Measurements from ENCODE around the gene CDK4.
"Not testable (repeated sequence)": the region's sequence is repeated elsewhere in the genome, so short reads cannot be mapped to it uniquely, and the experiment has no call there.

The CDK4 gene

DNA sequence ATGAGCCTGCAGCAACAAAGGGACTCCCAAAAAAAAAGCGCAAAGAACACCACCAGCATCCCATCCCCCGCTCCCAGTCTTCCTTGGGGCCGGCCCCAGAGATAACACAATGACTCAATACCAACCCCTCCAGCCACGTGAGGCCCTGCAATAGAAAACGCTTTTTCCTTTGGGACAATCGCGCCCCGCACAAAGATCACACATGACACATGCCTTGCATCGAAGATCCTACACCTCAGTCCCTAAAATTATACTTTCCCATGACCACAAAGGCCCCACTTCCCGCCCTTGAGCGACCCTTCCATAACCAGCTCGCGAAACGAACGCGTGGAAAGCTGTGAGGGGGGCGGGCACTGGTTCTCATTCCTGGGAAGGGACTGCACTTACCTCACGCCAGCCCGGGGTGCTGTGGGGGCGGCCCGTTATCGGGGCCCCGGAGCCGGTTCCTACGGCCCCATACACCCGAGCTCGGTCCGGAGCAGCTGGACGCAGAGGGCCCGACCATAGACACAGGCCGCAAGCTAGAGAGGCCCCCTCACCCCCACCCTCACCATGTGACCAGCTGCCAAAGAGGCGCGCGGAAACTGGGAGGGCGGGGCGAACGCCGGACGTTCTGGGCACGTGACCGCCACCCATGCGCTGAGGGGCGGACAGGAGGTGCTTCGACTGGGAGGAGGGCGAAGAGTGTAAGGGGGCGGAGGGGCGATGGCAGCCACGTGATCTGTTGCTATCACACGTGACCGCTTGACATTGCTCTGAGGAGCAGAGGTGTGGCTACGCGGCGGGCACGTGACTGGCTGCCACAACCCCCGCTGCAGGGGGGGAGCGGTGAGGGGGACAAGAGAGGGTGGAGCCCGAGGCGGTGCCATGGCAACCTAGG lies at the start of gene CDK4:
Gene CDK4, minus strand, starts transcription at position 523 of the 880 bp plus-strand sequence. CDS start 593 bp downstream, outside the sequence.
- DNase-seq (ENCODE audit: low read depth, low spot score) = peak; percentile 99

GRCh38 chr12:57800965-57801364 lies 48.9 kb upstream of the CDK4 start:
- no peak for DNase-seq (ENCODE audit: low read depth, low spot score)

- DNase-seq (ENCODE audit: low read depth, low spot score) = no peak
Observed at GRCh38 chr12:57797933-57798332, 45.8 kb upstream of the CDK4 start.

DNA sequence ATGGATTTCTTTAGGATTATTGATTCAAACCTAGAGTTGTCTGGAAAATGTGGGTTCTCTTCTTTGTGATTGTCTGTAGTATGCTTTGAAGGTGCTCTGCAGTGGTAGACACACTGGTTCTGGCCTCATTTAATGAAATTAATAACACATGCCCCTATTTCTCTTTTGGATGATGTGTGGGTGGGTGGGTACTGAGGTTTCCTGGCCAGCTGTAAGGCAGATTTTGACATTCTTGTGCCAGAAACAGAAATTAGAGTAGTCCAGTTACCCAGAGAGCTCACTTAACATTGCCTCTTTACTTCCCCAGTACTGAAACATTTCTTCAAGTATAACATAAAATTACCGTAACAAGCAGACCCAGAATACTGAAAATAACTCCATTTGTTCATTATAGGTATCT lies 44.9 kb upstream of the CDK4 start:
- DNase-seq (ENCODE audit: low read depth, low spot score) = no peak

- no peak for DNase-seq (ENCODE audit: low read depth, low spot score)
Observed at GRCh38 chr12:57795354-57795753, 43.2 kb upstream of the CDK4 start.

GRCh38 chr12:57793920-57794319 lies 41.8 kb upstream of the CDK4 start:
- DNase-seq (ENCODE audit: low read depth, low spot score) = no peak

DNA sequence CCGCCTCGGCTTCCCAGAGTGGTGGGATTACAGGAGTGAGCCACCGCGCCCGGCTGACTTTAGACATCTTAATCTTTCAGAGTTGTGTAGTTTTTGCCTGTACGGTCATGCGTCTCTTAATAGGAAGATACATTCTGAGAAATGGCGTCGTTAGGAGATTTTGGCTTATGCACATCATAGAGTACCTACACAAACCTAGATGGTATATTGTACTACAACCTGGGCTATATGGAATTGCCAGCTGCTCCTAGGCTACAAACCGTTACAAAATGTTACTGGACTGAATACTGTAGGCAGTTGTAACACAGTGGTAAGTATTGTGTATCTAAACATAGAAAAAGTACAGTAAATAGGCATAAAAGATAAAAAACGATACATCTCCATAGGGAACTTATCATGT lies 31.8 kb upstream of the CDK4 start:
- DNase-seq (ENCODE audit: low read depth, low spot score) = no peak

GRCh38 chr12:57783466-57783801 lies 31.3 kb upstream of the CDK4 start:
- DNase-seq (ENCODE audit: low read depth, low spot score) = no peak

GRCh38 chr12:57782608-57783465 lies 30.7 kb upstream of the CDK4 start, which contains the start of gene TSFM:
TSFM (plus strand) TSS chr12:57782787; CDS start chr12:57782802, 15 bp downstream.
- peak; percentile 76 for DNase-seq (ENCODE audit: low read depth, low spot score)

GRCh38 chr12:57782243-57782607 lies 30.1 kb upstream of the CDK4 start:
- DNase-seq (ENCODE audit: low read depth, low spot score) = no peak

DNA sequence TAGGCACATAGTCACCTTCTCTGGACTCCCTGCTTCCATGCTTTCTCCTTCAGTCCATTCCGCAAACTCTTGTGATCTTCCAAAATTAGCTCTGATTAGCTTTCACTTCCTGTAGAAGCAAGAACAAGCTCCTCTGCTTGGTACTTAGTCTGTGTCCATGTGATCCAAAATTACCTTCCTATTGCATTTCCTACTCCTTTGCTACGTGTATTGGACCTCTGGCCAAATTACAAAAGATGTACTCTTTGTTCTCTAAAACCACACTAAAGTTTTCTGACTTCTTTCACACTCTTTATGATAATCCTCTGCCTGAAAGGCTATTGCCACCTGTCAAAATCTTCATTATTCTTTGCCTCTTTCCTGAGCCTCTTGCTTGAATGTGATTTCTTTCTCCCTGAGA lies 29.7 kb upstream of the CDK4 start:
- DNase-seq (ENCODE audit: low read depth, low spot score) = no peak

- DNase-seq (ENCODE audit: low read depth, low spot score) = no peak
Observed at GRCh38 chr12:57781244-57781643, 29.1 kb upstream of the CDK4 start.

- DNase-seq (ENCODE audit: low read depth, low spot score) = no peak
Observed at GRCh38 chr12:57780284-57780897, 28.3 kb upstream of the CDK4 start.

DNA sequence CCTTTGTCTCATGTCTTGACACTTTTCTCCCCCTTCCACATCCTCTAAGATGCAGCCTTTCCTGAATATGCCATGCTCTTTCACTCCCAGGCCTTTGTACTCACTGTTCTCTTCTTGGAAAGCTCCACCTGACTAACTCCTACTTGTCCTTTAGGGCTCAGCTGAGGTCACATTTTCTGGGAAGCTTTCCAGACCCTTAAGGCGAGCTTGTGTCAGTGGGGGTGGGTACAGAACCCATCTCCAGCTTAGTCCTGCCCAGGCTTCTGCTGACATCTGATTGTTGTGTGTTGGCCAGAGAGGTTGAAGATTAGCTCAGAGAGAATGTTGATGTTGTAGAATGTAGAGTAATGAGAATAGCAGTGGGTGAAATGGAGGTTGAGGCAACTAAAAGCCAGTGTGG lies 27.6 kb upstream of the CDK4 start:
- no peak for DNase-seq (ENCODE audit: low read depth, low spot score)

DNA sequence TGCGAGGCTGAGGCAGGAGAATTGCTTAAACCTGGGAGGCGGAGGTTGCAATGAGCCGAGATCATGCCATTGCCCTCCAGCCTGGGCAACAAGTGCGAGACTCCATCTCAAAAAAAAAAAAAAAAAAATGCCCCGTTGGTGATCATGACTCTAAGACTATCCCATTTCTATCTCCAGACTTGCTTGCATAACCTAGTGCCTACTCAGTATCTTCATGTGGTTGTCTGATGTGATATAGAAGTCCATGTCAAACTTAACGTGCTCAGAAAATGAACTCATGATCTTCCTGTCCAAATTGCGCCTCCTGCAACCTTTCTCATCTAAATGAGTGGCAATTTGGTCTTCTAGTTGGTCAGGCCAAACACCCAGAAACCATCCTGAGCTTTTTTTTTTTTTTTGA lies 25.8 kb upstream of the CDK4 start:
- DNase-seq (ENCODE audit: low read depth, low spot score) = no peak

GRCh38 chr12:57777367-57777766 lies 25.3 kb upstream of the CDK4 start:
- DNase-seq (ENCODE audit: low read depth, low spot score) = no peak

GRCh38 chr12:57776247-57776587 lies 24.1 kb upstream of the CDK4 start:
- no peak for DNase-seq (ENCODE audit: low read depth, low spot score)

DNA sequence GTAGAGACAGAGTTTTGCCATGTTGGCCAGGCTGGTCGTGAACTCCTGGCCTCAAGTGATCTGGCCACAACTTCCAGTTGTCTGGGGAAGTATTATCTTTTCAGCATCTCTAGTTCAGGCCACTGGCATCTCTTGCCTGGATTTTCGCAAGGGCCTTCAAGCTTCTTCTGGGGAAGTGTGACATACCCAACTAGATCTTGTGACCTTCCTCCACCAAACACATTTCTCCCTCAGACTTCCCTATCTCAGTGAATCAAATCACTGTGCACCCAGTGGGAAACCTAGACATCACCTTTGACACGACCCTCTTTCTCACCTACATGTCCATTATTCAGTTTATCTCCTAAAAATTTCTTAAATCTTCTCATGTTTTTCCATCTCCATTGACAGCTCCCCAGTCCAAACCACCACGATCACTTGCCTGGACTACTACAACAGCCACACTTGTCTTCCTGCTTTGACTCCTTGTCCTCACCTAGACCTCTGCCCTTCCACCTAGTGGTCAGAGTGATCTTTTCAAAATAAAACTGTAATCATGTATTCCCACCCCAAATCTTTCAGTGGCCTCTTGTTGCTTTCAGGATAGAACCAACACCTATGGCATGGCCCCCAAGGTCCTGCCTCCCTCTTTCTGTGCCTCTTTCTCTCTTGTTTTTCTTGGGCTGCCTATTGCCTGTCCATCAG lies 23.6 kb upstream of the CDK4 start:
- DNase-seq (ENCODE audit: low read depth, low spot score) = no peak

- DNase-seq (ENCODE audit: low read depth, low spot score) = no peak
Observed at GRCh38 chr12:57775044-57775443, 22.9 kb upstream of the CDK4 start.

DNA sequence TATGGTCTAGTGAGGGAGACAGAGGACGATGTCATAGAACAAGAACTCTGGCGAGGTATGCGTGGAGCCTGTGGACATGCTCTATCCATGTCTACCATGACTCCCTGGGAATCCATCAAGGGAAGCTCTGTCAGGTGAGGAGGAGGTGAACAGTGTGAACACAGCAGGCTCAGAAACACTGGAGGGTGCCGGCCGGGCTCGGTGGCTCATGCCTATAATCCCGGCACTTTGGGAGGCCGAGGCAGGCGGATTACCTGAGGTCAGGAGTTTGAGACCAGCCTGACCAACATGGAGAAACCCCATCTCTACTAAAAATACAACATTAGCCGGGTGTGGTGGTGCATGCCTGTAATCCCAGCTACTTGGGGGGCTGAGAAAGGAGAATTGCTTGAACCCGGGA lies 22.5 kb upstream of the CDK4 start:
- DNase-seq (ENCODE audit: low read depth, low spot score) = not testable (repeated sequence)

- DNase-seq (ENCODE audit: low read depth, low spot score) = no peak
Observed at GRCh38 chr12:57772429-57773322, 20.6 kb upstream of the CDK4 start, which contains the start of gene EEF1AKMT3. EEF1AKMT3 (plus strand) TSS chr12:57772614; CDS start chr12:57772725, 111 bp downstream.

Data from smooth muscle cell of the brain vasculature (primary cell).